Upper lobe of left lung (tissue), 4 donors: ENCODE measurements around the gene CATSPER3.

Experiments used
- EP300 ChIP-seq, 4 donors: sonication (generic); formaldehyde crosslinking; IDR thresholded peaks; one replicate each; pipeline ENCODE4 v1.5.1; 2017; ENCODE audit warnings: antibody characterized with exemption in 4 of 4, control low read depth in 2 of 4
- POLR2A ChIP-seq, 4 donors: fragments of 450-650 bp; IDR thresholded peaks; one replicate each; pipeline ENCODE4 v1.5.1; 2016 to 2017; ENCODE audit warnings: antibody characterized with exemption in 4 of 4, mild to moderate bottlenecking in 2 of 4
- POLR2AphosphoS5 ChIP-seq, 2 donors: sonication (generic); formaldehyde crosslinking; IDR thresholded peaks; one replicate each; pipeline ENCODE4 v1.5.1; 2017; ENCODE audit warnings: antibody characterized with exemption in 2 of 2
- TF ChIP-seq, protein P1 (sequence below), 6 experiments: fragments of 450-650 bp in 4 of 6; fragments of 200-600 bp in 2 of 6; sonication (generic) in 2 of 6; IDR thresholded peaks; one replicate each; pipeline ENCODE4 v1.5.1; 2016 to 2019; ENCODE audit warnings: antibody characterized with exemption in 6 of 6

DNA sequence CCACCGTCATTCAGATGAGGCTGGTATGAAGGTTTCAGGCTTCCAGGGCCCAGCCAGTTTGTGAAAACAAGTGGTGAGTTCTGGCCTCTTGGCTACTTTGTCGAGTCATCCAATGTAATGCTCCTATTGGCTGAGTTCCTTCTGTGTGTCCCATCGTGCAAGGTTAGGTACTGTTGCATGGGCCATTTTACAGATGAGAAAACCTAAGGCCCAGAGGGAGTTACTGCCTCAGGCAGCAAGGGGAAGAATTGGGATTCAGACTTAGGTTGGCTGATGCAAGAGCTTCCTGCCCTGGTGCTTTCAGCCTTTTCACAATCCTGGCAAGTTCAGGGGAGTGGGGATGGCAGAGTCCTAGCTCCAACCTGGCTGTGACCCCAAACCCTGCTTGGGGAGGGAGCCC lies 83.7 kb downstream of the CATSPER3 start:
- TF ChIP-seq, protein P1, sequence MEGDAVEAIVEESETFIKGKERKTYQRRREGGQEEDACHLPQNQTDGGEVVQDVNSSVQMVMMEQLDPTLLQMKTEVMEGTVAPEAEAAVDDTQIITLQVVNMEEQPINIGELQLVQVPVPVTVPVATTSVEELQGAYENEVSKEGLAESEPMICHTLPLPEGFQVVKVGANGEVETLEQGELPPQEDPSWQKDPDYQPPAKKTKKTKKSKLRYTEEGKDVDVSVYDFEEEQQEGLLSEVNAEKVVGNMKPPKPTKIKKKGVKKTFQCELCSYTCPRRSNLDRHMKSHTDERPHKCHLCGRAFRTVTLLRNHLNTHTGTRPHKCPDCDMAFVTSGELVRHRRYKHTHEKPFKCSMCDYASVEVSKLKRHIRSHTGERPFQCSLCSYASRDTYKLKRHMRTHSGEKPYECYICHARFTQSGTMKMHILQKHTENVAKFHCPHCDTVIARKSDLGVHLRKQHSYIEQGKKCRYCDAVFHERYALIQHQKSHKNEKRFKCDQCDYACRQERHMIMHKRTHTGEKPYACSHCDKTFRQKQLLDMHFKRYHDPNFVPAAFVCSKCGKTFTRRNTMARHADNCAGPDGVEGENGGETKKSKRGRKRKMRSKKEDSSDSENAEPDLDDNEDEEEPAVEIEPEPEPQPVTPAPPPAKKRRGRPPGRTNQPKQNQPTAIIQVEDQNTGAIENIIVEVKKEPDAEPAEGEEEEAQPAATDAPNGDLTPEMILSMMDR (IDR thresholded peaks at IDR 0.05), result no peak
- TF ChIP-seq POLR2A (IDR thresholded peaks at IDR 0.05) (no peak), EP300 (IDR thresholded peaks at IDR 0.05) (no peak), POLR2AphosphoS5 (IDR thresholded peaks at IDR 0.05) (no peak)
